GM23248 (cell line): ENCODE results near the gene PNPLA8. TPM values are rescaled to one million over a fixed set of nuclear protein-coding genes. Genes with fewer than 3 reads are reported as not detected.
"Not testable (repeated sequence)": the region's sequence is repeated elsewhere in the genome, so short reads cannot be mapped to it uniquely, and the experiment has no call there.

ENCODE experiments used
- DNase-seq: peaks from one replicate; pipeline ENCODE4 v3.0.0-alpha.2; 2015
- H2AFZ ChIP-seq: fragments of 200-600 bp; sonication (generic); 2 replicates; pipeline ENCODE4 v1.6.1; 2016; ENCODE audit warnings: antibody characterized with exemption
- H3F3A ChIP-seq: fragments of 200-600 bp; sonication (generic); 2 replicates; pipeline ENCODE4 v1.6.1; 2016; ENCODE audit warnings: mild to moderate bottlenecking, antibody characterized with exemption, mixed run types; ENCODE audit not compliant: insufficient read depth
- H3K27ac ChIP-seq: fragments of 200-600 bp; sonication (generic); 2 replicates; pipeline ENCODE4 v1.5.1; 2016; ENCODE audit warnings: mild to moderate bottlenecking
- H3K27me3 ChIP-seq: fragments of 200-600 bp; sonication (generic); replicated peaks from 2 replicates; pipeline ENCODE4 v1.6.1; 2016; ENCODE audit warnings: mild to moderate bottlenecking; ENCODE audit not compliant: insufficient read depth
- H3K36me3 ChIP-seq: fragments of 200-600 bp; sonication (generic); 2 replicates; pipeline ENCODE4 v1.6.1; 2016; ENCODE audit warnings: low read depth, mild to moderate bottlenecking
- H3K4me1 ChIP-seq: fragments of 200-600 bp; sonication (generic); 2 replicates; pipeline ENCODE4 v1.6.1; 2016; ENCODE audit warnings: mild to moderate bottlenecking; ENCODE audit not compliant: insufficient read depth
- H3K4me2 ChIP-seq: fragments of 200-600 bp; sonication (generic); one replicate; pipeline ENCODE4 v1.6.1; 2016; ENCODE audit warnings: mild to moderate bottlenecking; ENCODE audit not compliant: unreplicated experiment
- H3K4me3 ChIP-seq: fragments of 200-600 bp; sonication (generic); 2 replicates; pipeline ENCODE4 v1.5.1; 2016; ENCODE audit warnings: mild to moderate bottlenecking
- H3K79me2 ChIP-seq: fragments of 200-600 bp; sonication (generic); 2 replicates; pipeline ENCODE4 v1.6.1; 2016; ENCODE audit warnings: mild to moderate bottlenecking; ENCODE audit not compliant: insufficient read depth
- H3K9ac ChIP-seq: fragments of 200-600 bp; sonication (generic); 2 replicates; pipeline ENCODE4 v1.6.1; 2016; ENCODE audit warnings: mild to moderate bottlenecking
- H3K9me2 ChIP-seq: fragments of 200-600 bp; sonication (generic); 2 replicates; pipeline ENCODE4 v1.6.1; 2016; ENCODE audit warnings: mixed run types, mild to moderate bottlenecking, moderate library complexity; ENCODE audit not compliant: insufficient read depth
- H3K9me3 ChIP-seq: fragments of 200-600 bp; sonication (generic); one replicate; pipeline ENCODE4 v1.6.1; 2017; ENCODE audit warnings: low read depth
- H4K20me1 ChIP-seq: fragments of 200-600 bp; sonication (generic); 2 replicates; pipeline ENCODE4 v1.6.0; 2016; ENCODE audit not compliant: insufficient read depth
- EZH2 ChIP-seq: fragments of 200-600 bp; sonication (generic); IDR thresholded peaks from 2 replicates; pipeline ENCODE4 v1.6.1; 2018; ENCODE audit warnings: antibody characterized with exemption, mild to moderate bottlenecking; ENCODE audit not compliant: insufficient read depth, poor library complexity, severe bottlenecking
- EZH2phosphoT487 ChIP-seq: fragments of 200-600 bp; sonication (generic); IDR thresholded peaks from 2 replicates; pipeline ENCODE4 v1.6.1; 2018; ENCODE audit warnings: antibody characterized with exemption, moderate library complexity, mild to moderate bottlenecking, low read depth; ENCODE audit not compliant: insufficient read depth
- WGBS, 2 experiments: methylation state at CpG; one replicate each; pipeline ENCODE4 v1.1.6; 2015 to 2017; ENCODE audit warnings: low lambda C conversion rate in 2 of 2, low coverage in 1 of 2; ENCODE audit errors: missing lambda C conversion rate in 2 of 2; 5-methylcytosine and 5-hydroxymethylcytosine counted together
- in situ Hi-C: fragments of 300-500 bp; cut with MboI; formaldehyde crosslinking; loops from 2 replicates; pipeline ENCODE4 v1.15.0; 2020
- polyA plus RNA-seq: library from polyadenylated mRNA; unstranded; fragments of >200 nt; fragmentation: Nextera tagmentation; extraction: Ambion mirVana; gene quantifications from 2 replicates; pipeline ENCODE4 v1.2.1, GENCODE V29; 2016
- total RNA-seq: library from RNA; depleted of rRNA; stranded (reverse); fragments of >200 nt; shearing (Covaris generic); gene quantifications from 2 replicates; pipeline ENCODE4 v1.2.3, GENCODE V29; 2014

PNPLA8 gene
- total and polyA plus RNA-seq, 2 experiments from 2014 or later: 29.1 to 33.4 TPM

- Histone ChIP-seq H3K4me3 (no peak overlapping the region), H2AFZ (no peak overlapping the region), H3K36me3 (no peaks in the 10 kb centered on the region), H3K4me2 (no peak overlapping the region), H3K4me1 (no peaks in the 10 kb centered on the region), H3K27ac (no peak overlapping the region), H3K79me2 (no peaks in the 10 kb centered on the region), H3K9me3 (no peaks in the 10 kb centered on the region), H3F3A (no peaks in the 10 kb centered on the region), H4K20me1 (no peaks in the 10 kb centered on the region), H3K9ac (no peak overlapping the region), H3K9me2 (no peaks in the 10 kb centered on the region; the same call in 1 of the 2 replicates), H3K27me3 (no peaks in the 10 kb centered on the region)
- no peak for TF ChIP-seq EZH2
- TF ChIP-seq EZH2phosphoT487: no peak
- in situ Hi-C loops: no loop called here
- no peak for DNase-seq
- 42 to 51% methylated on average over 2 of the region's 2 CpGs for WGBS, 2 experiments
Observed at GRCh38 chr7:108541478-108541877, 15.5 kb upstream of the PNPLA8 start.

GRCh38 chr7:108538685-108539084, 12.8 kb upstream of the PNPLA8 start:
- H3K4me3 ChIP-seq, H3K79me2 ChIP-seq, H3K27me3 ChIP-seq, H2AFZ ChIP-seq, in situ Hi-C loops, H4K20me1 ChIP-seq, DNase-seq, H3F3A ChIP-seq, H3K4me1 ChIP-seq, H3K27ac ChIP-seq, H3K9me2 ChIP-seq, H3K9ac ChIP-seq, H3K4me2 ChIP-seq, H3K9me3 ChIP-seq, H3K36me3 ChIP-seq: not testable (repeated sequence)
- WGBS, 2 experiments: 76 to 79% methylated on average over 4 of the region's 4 CpGs

- H3K27ac ChIP-seq, H3K4me2 ChIP-seq, H3K9me3 ChIP-seq, H3K79me2 ChIP-seq, DNase-seq, H4K20me1 ChIP-seq, H3K9ac ChIP-seq, H3K36me3 ChIP-seq, H3K27me3 ChIP-seq, H3K4me3 ChIP-seq, H3K9me2 ChIP-seq, H3K4me1 ChIP-seq, in situ Hi-C loops, H3F3A ChIP-seq, H2AFZ ChIP-seq: not testable (repeated sequence)
- 5 to 6% methylated on average over 2 of the region's 2 CpGs for WGBS, 2 experiments
Observed at GRCh38 chr7:108538236-108538635, 12.3 kb upstream of the PNPLA8 start.

- H2AFZ ChIP-seq: no peak overlapping the region
- H3K27me3 ChIP-seq: no peaks in the 10 kb centered on the region
- no peaks in the 10 kb centered on the region; the same call in 1 of the 2 replicates for H3K9me2 ChIP-seq
- H3K4me1 ChIP-seq: no peaks in the 10 kb centered on the region
- H3K9ac ChIP-seq: no peak overlapping the region
- in situ Hi-C loops: no loop called here
- H3K4me3 ChIP-seq: no peak overlapping the region
- TF ChIP-seq EZH2phosphoT487 (no peak), EZH2 (no peak)
- no peak overlapping the region for H3K27ac ChIP-seq
- DNase-seq: no peak
- H3K79me2 ChIP-seq: no peaks in the 10 kb centered on the region
- no peaks in the 10 kb centered on the region for H3K36me3 ChIP-seq
- no peaks in the 10 kb centered on the region for H4K20me1 ChIP-seq
- WGBS, 2 experiments: 75 to 81% methylated on average over 2 of the region's 2 CpGs
- no peaks in the 10 kb centered on the region for H3F3A ChIP-seq
- H3K4me2 ChIP-seq: no peak overlapping the region
- no peaks in the 10 kb centered on the region for H3K9me3 ChIP-seq
Observed at GRCh38 chr7:108537229-108537628, 11.3 kb upstream of the PNPLA8 start.

- Histone ChIP-seq H3K4me1 (no peaks in the 10 kb centered on the region), H3K9ac (no peak overlapping the region), H2AFZ (no peak overlapping the region), H3K9me2 (no peaks in the 10 kb centered on the region; the same call in 1 of the 2 replicates), H3F3A (no peaks in the 10 kb centered on the region), H4K20me1 (no peaks in the 10 kb centered on the region), H3K4me2 (no peak overlapping the region), H3K27ac (no peak overlapping the region), H3K79me2 (no peaks in the 10 kb centered on the region), H3K27me3 (no peaks in the 10 kb centered on the region), H3K4me3 (no peak overlapping the region), H3K36me3 (no peaks in the 10 kb centered on the region), H3K9me3 (no peaks in the 10 kb centered on the region)
- no peak for DNase-seq
- WGBS, 2 experiments: 50 to 59% methylated on average over 1 of the region's 1 CpG
- no peak for TF ChIP-seq EZH2phosphoT487
- no peak for TF ChIP-seq EZH2
- in situ Hi-C loops: no loop called here
Observed at GRCh38 chr7:108535744-108536143, 9.8 kb upstream of the PNPLA8 start.
